ENCODE measurements around the gene NOTO.

Gene NOTO

DNA sequence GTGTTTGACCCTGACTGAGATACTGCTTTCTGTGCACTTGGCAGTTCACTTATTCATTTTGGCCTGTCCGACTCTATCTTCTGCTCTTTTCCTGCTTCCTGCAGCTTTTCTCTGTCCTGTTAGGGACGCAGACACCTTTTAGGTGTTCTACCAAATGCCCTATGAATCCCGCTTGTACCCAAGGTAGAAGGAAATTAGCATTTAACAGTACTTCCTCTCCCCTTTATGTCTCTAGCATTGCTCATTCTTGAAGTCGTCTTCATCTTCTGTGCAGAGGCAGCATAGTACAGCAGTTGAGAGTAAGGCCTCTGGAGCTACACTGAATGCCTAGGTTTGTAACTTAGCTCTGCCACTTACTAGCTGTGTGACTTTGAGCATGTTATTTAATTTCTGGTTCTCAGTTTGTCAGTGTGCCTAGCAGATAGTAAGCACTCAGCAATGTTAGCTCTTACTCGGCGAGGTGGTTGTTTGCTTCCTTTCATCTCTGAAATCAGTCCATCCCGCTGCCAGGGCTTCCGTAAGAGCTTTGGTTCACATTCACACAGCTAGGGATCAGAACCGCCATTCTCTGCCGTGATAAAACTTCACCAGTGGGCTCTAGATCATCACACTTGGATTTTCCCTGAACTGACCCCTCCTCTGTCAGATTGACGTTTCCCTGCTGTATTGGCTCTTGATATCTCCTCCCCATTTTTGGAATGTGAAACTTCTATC lies 33.1 kb downstream of the NOTO start:
- DNase-seq = no peak

GRCh38 chr2:73237168-73237567 lies 34.8 kb downstream of the NOTO start:
- DNase-seq = no peak

DNA sequence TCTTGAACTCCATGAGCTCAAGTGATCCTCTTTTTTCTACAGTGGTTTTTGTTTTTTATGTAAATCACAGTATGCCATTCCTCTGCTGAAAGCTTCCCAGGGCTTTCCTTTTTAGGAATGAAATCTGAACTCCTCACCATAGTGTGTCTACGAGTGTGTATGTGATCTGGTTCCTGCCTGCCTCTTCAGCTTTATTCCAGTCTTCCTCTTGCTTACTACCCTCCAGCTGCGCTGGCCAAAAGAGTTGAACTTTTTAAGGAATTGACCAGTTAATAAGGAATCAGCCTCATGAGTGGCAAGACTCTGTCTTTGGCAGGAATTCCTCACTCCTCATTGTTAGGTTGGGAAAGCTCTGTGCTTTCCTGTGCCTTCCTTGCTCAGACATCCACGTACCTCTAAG lies 35.8 kb downstream of the NOTO start:
- DNase-seq = no peak

- DNase-seq = no peak
Measured at GRCh38 chr2:73238976-73239375, 36.6 kb downstream of the NOTO start.

GRCh38 chr2:73239776-73240175 lies 37.4 kb downstream of the NOTO start:
- DNase-seq = no peak

GRCh38 chr2:73243884-73244570 lies 41.7 kb downstream of the NOTO start:
- peak; percentile 24 for DNase-seq

DNA sequence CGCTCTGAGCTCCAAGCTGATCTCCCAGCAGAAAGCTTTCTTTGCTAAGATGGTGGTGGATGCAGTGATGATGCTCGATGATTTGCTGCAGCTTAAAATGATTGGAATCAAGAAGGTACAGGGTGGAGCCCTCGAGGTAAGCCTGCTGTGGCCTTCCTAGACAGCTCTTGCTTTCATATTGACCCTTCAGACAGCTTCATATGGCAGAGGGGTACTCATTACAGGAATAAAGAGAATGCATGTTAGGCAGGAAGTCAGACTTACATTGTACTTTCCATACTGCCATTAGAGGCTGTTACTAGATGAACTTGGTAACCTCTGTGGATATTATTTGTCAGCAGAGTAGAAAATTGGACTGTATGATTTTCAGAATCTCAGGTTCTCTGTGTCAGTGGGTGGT lies 42.2 kb downstream of the NOTO start:
- no peak for DNase-seq

GRCh38 chr2:73246850-73247249 lies 44.5 kb downstream of the NOTO start:
- DNase-seq = no peak

DNA sequence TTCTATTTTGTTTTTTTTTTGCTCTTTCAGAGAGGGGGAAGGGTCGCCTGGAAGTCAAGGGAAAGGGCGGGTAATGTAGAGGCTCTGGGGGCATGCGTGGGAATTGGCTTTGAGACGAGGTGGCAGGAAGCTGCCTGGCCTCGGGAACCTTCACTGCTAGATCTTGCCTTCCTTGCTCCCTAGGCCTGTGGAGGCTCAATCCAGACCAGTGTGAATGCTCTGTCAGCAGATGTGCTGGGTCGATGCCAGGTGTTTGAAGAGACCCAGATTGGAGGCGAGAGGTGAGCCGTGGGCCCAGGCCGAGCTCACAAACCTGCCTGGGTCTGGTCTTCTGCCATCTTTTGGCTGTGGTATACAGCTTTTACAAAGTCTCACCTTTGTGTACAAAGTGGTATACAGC lies 47.3 kb downstream of the NOTO start:
- no peak for DNase-seq

- no peak for DNase-seq
Measured at GRCh38 chr2:73250872-73251846, 48.8 kb downstream of the NOTO start.

GRCh38 chr2:73252238-73253027 lies 50.1 kb downstream of the NOTO start:
- no peak for DNase-seq

- no peak for DNase-seq
Measured at GRCh38 chr2:73253400-73253799, 51.0 kb downstream of the NOTO start.

GRCh38 chr2:73253901-73254300 lies 51.5 kb downstream of the NOTO start:
- no peak for DNase-seq

GRCh38 chr2:73254343-73255006 lies 52.1 kb downstream of the NOTO start:
- DNase-seq = no peak

GRCh38 chr2:73255007-73255644 lies 52.8 kb downstream of the NOTO start:
- no peak for DNase-seq

DNA sequence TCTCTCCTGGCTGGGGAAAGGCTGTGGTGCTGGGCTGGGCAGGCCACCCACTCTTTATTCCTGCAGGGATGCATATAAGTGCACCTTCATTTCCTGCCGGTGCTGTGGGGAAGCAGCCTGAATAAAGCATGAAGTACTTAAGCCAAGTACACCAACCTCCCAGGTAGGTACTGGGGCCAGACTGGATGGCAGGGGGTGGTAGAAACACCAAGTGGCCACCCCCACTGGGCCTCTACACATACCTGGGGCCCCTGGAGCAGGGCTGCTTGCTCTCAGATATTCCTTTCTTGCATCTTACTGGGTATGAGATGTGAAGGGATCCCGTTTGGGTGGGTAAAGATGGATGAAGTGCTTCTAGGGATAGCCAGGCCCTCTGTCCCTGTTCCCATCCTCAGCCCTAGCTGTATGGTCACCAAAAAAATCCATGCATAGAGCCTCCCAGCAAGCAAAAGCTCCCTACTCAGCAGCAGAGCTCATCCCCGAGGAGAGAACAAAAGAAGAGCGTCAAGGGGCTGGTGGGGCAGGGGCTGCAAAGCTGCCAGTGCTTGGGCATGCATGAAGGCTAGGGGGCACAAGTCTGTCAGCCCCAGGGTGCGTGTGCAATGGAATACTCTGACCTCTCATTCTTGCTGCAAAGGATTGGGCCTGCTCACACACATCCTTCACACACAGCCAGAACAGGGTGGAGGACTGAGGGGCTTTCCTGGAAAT lies 53.7 kb downstream of the NOTO start:
- DNase-seq = no peak

- DNase-seq = no peak
Measured at GRCh38 chr2:73256618-73256922, 54.2 kb downstream of the NOTO start.

- DNase-seq = no peak
Measured at GRCh38 chr2:73257021-73257420, 54.6 kb downstream of the NOTO start.

GRCh38 chr2:73257425-73258125 lies 55.2 kb downstream of the NOTO start:
- no peak for DNase-seq

- no peak for DNase-seq
Measured at GRCh38 chr2:73258186-73258912, 56.0 kb downstream of the NOTO start.
